ENCODE measurements around the gene GAK.
A peak's percentile ranks its signal among the peaks of the same experiment; 100 is the strongest.

GAK gene

DNA sequence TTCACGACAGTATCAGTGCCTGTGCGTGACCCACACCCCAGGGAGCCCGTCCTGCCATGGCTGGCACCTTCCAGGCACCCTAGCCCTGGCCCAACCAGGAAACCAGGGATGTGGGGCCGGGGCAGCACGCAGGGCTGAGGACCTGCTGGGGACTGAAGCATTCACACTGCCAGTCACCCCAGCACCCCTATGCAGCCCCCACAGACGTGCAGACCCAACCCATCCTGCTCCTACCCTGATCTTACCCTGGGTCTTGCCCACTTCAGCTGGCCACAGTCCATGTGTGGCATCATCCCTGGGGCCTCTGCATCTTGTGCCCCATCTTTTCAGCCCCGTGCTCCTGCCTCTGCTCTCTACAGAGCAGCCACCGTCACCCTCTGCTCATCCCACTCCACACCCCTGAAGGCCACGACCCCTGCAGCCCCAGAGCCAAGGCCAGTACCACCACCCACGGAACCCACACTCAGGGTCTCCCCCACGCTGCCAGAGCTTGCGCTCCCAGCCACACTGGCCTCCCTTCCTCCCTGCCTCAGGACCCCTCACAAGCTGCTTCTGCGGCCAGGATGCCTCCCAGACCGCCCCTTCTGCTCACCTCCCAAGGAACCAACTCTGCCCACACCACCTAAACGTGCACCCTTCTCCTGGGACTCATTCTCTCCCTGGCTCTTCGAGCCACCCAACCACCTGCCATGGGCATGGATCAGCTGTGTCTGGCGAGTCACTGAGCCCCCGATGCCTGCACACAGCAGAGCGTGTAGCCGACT is 25.6 kb downstream of the GAK start:
- DNase-seq = no peak

GRCh38 chr4:905485-906338 is 26.4 kb downstream of the GAK start:
- DNase-seq = no peak

GRCh38 chr4:903066-904046 is 28.8 kb downstream of the GAK start:
- DNase-seq = no peak

GRCh38 chr4:901192-901910 is 30.8 kb downstream of the GAK start:
- no peak for DNase-seq

GRCh38 chr4:900721-901120 is 31.4 kb downstream of the GAK start:
- DNase-seq = no peak

- DNase-seq = no peak
Observed at GRCh38 chr4:900073-900472, 32.0 kb downstream of the GAK start.

DNA sequence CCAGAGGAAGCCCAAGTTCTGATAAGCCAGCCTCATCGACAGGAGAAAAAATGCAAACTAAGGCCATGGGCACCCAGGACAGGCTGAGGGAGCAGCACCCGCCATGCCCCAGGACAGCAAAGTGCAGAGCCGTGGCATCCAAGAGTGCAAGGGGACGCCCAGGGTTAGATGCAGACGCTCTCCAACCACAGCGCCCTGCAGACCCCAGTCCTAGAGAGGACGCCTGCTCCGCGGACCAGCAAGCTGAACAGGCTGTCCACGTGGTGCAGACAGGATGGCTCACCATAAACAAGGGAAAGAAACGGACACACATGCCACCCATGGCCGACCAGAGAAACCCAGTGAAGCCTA is 32.6 kb downstream of the GAK start:
- DNase-seq = no peak

DNA sequence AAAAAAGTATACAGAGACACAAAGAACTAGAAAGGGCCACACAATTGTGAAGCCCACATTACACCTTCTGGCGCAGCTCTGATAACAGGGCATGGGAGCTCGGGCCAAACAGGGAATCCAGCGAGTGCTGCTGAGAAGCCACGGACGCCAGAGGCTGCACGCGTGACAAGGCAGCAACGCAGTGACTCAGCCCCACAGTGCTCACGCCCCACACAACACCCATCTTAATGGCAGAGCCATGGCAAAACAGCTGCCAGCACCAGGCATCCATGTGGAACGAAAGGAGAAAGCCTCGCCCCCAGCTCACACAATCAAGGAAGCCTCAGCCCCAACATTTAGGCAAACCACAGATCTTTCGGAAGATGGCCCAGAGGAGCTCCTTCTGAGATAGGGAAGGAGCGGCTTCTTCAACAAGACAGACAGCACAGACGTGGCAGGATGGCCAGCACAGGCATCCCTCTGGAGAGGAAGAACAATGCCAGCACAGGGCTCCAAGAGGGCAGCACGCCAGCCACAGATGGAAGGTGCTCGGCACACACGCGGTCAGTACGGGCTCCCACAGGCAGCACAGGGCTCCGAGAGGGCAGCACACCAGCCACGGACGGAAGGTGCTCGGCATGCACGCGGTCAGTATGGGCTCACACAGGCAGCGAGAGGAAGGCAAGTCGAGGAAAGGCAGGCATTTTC is 33.1 kb downstream of the GAK start:
- no peak for DNase-seq

- DNase-seq = no peak
Observed at GRCh38 chr4:898123-898522, 34.0 kb downstream of the GAK start.

GRCh38 chr4:896630-897029 is 35.5 kb downstream of the GAK start:
- no peak for DNase-seq

- DNase-seq = no peak
Observed at GRCh38 chr4:896216-896615, 35.9 kb downstream of the GAK start.

GRCh38 chr4:895596-895995 is 36.5 kb downstream of the GAK start:
- DNase-seq = no peak

- DNase-seq = no peak
Observed at GRCh38 chr4:893995-894705, 38.0 kb downstream of the GAK start.

- DNase-seq = no peak
Observed at GRCh38 chr4:893276-893994, 38.7 kb downstream of the GAK start.

DNA sequence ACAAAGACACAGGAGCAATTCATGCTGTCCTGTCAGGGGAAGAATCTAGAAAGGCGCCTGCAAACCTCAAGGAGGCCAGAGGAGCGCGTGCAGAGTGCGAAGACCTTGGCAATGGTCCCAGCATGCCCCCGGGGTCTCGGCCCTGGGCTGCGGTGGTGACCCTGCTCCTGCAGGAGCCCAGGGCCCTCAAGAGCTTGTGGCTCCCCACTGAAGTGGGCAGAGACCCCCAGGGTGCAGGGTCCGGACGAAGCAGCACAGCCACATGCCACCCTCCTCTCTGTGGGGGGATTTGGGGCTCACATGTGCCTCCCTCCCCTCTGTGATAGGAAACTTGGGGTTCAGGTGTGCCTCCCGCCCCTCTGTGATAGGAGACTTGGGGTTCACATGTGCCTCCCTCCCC is 39.3 kb downstream of the GAK start:
- DNase-seq = no peak

DNA sequence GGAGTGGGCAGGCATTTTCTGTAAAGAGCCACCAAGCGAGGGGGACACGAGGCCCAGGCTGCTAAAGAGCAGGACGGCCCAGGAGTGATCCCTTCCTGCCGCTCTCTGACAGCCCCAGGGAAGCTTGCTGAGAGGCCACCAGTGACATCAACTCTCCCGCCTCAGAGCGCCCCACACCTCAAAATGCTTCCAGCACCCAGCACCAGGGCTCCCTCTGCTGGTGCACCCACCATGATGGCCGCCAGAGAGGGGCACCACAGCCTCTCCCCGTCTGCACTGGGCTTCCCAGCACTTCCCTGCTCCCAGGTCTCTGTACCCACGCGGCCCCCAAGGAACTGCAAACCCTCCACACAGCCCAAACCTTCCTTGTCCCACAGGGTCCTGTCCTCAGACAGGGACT is 40.4 kb downstream of the GAK start:
- DNase-seq = peak; percentile 41

GRCh38 chr4:890036-890695 is 42.0 kb downstream of the GAK start:
- DNase-seq = no peak

DNA sequence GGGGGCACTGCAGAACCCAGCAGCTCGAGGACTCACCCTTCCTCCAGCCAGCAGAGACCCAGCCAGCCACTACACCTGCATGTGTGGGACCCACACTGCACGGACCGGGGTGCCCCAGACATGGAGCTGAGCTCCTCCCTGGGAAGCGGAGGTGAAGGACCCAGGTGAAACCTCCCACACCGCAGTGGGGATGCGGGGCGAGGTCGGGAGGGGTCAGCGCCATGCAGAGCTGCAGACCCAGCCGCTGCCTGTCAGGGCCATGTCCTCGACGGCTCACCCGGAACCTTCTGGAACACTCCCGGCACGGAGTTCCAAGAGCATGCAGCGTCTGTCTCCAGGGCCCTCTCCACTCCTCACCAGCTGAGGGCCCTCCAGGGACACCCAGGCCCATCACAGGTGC is 42.6 kb downstream of the GAK start:
- no peak for DNase-seq

DNA sequence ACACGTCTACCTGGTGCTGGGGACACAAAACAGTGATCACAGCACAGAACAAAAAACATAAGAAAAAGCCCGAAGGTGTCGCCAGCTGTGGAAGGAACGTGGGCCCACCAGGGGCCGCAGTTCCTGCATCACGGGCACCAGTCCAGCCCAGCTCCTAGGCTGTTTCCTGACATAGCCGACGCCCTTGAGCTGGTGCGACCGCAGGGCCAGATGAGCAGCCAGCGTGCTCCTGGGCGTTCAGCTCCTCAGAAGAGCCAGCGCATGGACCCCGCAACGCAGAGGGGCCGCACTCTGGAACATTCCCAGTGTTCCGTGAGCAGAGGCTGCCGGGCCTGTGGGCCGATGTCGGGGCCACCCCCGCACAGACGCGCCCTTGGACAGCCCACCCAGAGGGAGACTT is 44.1 kb downstream of the GAK start:
- no peak for DNase-seq

Measured in DMS53 (cell line).